RWPE1 (cell line): ENCODE data around the gene KRT40.

Experiments
- CTCF ChIA-PET: fragments of 350-600 bp; sonication (Branson Sonifier 250); formaldehyde crosslinking; extraction: SDS; loops from one replicate; lab custom pipeline; 2021; lab: Yijun Ruan, JAX
- POLR2A ChIA-PET: fragments of 400-600 bp; formaldehyde crosslinking; extraction: SDS; loops from one replicate; lab custom pipeline; 2020; ENCODE audit warnings: antibody characterized with exemption; ENCODE audit not compliant: low non-redundant PET; lab: Yijun Ruan, JAX
- DNase-seq: peaks from one replicate; pipeline ENCODE4 v3.0.0; 2012; ENCODE audit warnings: low spot score
- H3K27ac ChIP-seq: fragments of 450-650 bp; 2 replicates; pipeline ENCODE4 v1.5.1; 2017
- CTCF ChIP-seq: fragments of 450-650 bp; conservative IDR thresholded peaks from 2 replicates; pipeline ENCODE4 v1.5.1; 2017; ENCODE audit warnings: low read depth, mild to moderate bottlenecking

Gene KRT40

GRCh38 chr17:40936437-40936971 is 47.6 kb downstream of the KRT40 start:
- no peak for DNase-seq
- ChIA-PET CTCF (no interaction called here), POLR2A (no interaction called here)
- no peak overlapping the region for H3K27ac ChIP-seq
- TF ChIP-seq CTCF, result no peak

- H3K27ac ChIP-seq, result no peak overlapping the region
- CTCF ChIA-PET, result no interaction called here
- POLR2A ChIA-PET, result no interaction called here
- no peak for TF ChIP-seq CTCF
- no peak for DNase-seq
These were observed 48.5 kb downstream of the KRT40 start for GRCh38 chr17:40935624-40936023.

GRCh38 chr17:40932608-40933007 is 51.5 kb downstream of the KRT40 start:
- no peak overlapping the region for H3K27ac ChIP-seq
- ChIA-PET POLR2A (no interaction called here), CTCF (interaction anchor here (0.6 to 0.8 kb wide), 2 partner anchors 20 to 389 kb away, joined by 3 to 4 read pairs; no protein-coding TSS in a partner anchor)
- no peak for TF ChIP-seq CTCF
- DNase-seq, result no peak

GRCh38 chr17:40931311-40931710 is 52.8 kb downstream of the KRT40 start:
- POLR2A ChIA-PET, result no interaction called here
- CTCF ChIA-PET, result no interaction called here
- H3K27ac ChIP-seq, result no peak overlapping the region
- TF ChIP-seq CTCF, result no peak
- DNase-seq, result no peak
